ENCODE results near the gene TOMM40L. TPM values are rescaled to one million over a fixed set of nuclear protein-coding genes. Genes with fewer than 3 reads are reported as not detected.

The TOMM40L gene
- total RNA-seq, 3 donors from 2014 or later, result 6.9 to 9.4 (median 8.2) TPM

DNA sequence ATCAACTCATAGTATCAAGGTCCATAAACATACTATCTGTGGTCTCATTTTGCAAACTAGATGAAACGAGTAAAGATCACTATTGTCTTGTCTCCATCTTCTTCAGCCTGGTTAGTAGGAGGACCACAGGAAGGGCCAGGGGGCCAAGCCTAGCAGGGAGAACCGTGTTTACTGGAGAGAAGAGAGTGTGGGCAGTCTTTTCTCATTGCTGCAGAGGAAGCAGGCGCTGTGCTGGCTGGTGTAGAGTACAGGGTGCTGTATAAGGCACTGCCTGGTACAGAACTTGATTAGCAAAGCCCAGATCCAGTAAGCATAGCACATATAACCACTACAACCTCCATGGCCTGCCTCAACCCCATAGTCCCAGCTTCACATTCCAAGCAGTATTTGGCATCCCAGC, 38.5 kb upstream of the TOMM40L start:
- H3K4me3 ChIP-seq, result no peak overlapping the region
- intact Hi-C loops (cut with DNase I; ENCODE audit: low total_unique reads), result no loop called here
- no peaks in the 10 kb centered on the region for H3K27me3 ChIP-seq
- TF ChIP-seq, protein P1, sequence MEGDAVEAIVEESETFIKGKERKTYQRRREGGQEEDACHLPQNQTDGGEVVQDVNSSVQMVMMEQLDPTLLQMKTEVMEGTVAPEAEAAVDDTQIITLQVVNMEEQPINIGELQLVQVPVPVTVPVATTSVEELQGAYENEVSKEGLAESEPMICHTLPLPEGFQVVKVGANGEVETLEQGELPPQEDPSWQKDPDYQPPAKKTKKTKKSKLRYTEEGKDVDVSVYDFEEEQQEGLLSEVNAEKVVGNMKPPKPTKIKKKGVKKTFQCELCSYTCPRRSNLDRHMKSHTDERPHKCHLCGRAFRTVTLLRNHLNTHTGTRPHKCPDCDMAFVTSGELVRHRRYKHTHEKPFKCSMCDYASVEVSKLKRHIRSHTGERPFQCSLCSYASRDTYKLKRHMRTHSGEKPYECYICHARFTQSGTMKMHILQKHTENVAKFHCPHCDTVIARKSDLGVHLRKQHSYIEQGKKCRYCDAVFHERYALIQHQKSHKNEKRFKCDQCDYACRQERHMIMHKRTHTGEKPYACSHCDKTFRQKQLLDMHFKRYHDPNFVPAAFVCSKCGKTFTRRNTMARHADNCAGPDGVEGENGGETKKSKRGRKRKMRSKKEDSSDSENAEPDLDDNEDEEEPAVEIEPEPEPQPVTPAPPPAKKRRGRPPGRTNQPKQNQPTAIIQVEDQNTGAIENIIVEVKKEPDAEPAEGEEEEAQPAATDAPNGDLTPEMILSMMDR (IDR thresholded peaks at IDR 0.05), result no peak
- TF ChIP-seq POLR2AphosphoS5 (IDR thresholded peaks at IDR 0.05), result no peak
- no peak for TF ChIP-seq POLR2A (IDR thresholded peaks at IDR 0.05)
- DNase-seq (ENCODE audit: low spot score in 2 of 2), result no peak
- no peaks in the 10 kb centered on the region for H3K9me3 ChIP-seq
- peak overlapping the region; percentile 64 to 78 for H3K27ac ChIP-seq
- H3K4me1 ChIP-seq, result no peaks in the 10 kb centered on the region
- H3K36me3 ChIP-seq, result no peaks in the 10 kb centered on the region

DNA sequence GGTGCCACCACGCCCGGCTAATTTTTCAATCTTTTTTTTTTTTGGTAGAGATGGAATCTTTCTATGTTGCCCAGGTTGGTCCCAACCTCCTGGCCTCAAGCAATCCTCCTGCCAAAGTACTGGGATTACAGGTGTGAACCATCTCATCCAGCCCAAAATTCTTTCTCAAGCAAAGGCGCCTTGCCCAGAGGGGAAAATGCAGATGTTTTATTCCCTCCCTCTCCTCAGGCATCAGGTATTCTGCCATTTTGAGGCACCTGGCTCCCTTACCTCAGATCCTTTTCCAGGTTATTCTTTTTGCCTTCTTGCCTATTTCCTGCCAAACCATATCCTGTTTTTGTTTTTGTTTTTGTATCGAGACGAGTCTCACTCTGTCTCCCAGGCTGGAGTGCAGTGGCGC, 37.5 kb upstream of the TOMM40L start:
- Histone ChIP-seq H3K4me3 (no peak overlapping the region), H3K9me3 (no peaks in the 10 kb centered on the region), H3K36me3 (no peaks in the 10 kb centered on the region), H3K4me1 (peaks cover 0 to under 1% of the 10 kb centered on the region in 2 donors), H3K27me3 (no peaks in the 10 kb centered on the region), H3K27ac (peak overlapping the region; percentile 13 to 54)
- TF ChIP-seq, protein P1 (IDR thresholded peaks at IDR 0.05), result no peak
- TF ChIP-seq POLR2AphosphoS5 (IDR thresholded peaks at IDR 0.05) (no peak), POLR2A (IDR thresholded peaks at IDR 0.05) (no peak)
- intact Hi-C loops (cut with DNase I; ENCODE audit: low total_unique reads), result no loop called here
- no peak for DNase-seq (ENCODE audit: low spot score in 2 of 2)

DNA sequence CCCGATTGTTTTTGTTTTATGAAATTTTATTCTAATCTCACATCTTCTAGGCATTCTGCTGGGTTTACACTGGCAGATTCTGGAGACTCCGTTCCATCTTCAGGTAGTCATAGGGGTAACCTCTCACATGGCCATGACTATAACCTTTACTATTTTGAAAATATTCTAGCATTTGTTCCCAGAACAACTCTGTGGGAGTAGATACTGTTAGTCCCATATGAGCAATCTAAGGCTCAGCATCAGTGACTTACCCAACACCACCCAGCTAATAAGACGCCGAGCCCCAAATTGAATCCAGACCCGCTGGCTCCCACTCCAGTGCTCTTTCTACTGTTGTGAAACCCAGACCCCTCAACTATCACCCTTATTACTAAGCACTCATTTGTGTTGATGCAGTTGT, 36.8 kb upstream of the TOMM40L start:
- Histone ChIP-seq H3K4me3 (no peak overlapping the region), H3K27me3 (no peaks in the 10 kb centered on the region), H3K27ac (peak overlapping the region; percentile 46 to 73), H3K36me3 (no peaks in the 10 kb centered on the region), H3K9me3 (no peaks in the 10 kb centered on the region), H3K4me1 (peaks cover 0 to 2% of the 10 kb centered on the region in 2 donors)
- intact Hi-C loops (cut with DNase I; ENCODE audit: low total_unique reads), result no loop called here
- DNase-seq (ENCODE audit: low spot score in 2 of 2), result no peak
- TF ChIP-seq, protein P1 (IDR thresholded peaks at IDR 0.05), result no peak
- peak in 1 of 3 donors; percentile 64 for TF ChIP-seq POLR2AphosphoS5 (IDR thresholded peaks at IDR 0.05)

DNA sequence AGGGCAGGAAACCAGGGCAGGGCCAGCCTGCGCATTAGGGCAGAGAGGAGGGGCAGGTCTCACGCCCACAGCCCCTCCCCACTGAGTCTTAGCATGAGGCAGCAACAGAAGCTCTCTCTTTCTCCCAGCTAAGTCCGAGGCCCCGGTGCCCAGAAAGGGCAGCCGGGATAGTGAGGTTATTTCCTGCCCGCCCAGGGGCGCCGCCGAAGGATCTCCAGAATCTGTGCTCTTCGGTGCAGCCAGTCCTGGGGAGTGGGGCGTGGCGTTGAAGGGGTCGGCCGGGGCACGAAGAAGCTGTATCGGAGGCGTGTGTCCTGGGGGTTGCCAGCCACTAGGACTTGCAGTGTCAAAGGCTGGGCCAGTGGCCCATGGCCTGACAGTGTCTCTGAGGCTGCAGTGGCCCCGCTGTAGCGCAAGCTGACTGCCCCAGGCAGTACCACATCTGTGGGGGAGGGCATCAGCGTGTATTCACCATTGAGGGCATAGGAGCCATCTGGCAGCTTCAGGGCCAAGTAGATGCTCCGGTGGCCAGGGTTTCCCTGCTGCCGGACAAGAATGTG, 34.8 kb upstream of the TOMM40L start:
- Histone ChIP-seq H3K9me3 (no peaks in the 10 kb centered on the region), H3K4me3 (peak overlapping the region in 1 of 3 donors; percentile 44), H3K27ac (peak overlapping the region; percentile 25 to 74), H3K4me1 (peaks cover 0 to 2% of the 10 kb centered on the region in 2 donors), H3K36me3 (no peaks in the 10 kb centered on the region), H3K27me3 (no peaks in the 10 kb centered on the region)
- no peak for DNase-seq (ENCODE audit: low spot score in 2 of 2)
- intact Hi-C loops (cut with DNase I; ENCODE audit: low total_unique reads), result no loop called here
- TF ChIP-seq POLR2AphosphoS5 (IDR thresholded peaks at IDR 0.05) (no peak), POLR2A (IDR thresholded peaks at IDR 0.05) (no peak)
- TF ChIP-seq, protein P1 (IDR thresholded peaks at IDR 0.05), result no peak

DNA sequence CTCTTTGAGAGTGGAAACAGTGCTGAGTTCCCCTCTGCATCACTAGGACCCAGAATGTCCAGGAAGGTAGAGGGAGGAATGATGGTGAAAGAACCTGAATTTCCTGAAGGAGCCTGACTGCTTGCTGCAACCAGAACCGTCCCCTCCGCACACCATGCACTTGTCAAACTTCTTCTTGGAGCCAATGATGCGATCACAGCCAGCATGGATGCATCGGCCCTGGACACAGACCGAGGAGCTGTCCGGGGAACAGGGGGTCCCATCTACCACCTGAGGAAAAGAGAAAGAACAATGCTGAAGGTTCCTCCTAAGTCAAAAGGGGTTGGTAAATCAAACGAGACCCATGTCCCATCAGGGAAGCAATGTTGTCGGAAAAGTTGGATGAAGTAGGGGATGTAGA, 33.9 kb upstream of the TOMM40L start:
- peak overlapping the region in 1 of 3 donors; percentile 44 for H3K4me3 ChIP-seq
- no peaks in the 10 kb centered on the region for H3K9me3 ChIP-seq
- no peak for DNase-seq (ENCODE audit: low spot score in 2 of 2)
- peaks cover 0 to 2% of the 10 kb centered on the region in 2 donors for H3K4me1 ChIP-seq
- peak overlapping the region in 1 of 2 donors; percentile 74 for H3K27ac ChIP-seq
- no peaks in the 10 kb centered on the region for H3K27me3 ChIP-seq
- TF ChIP-seq, protein P1 (IDR thresholded peaks at IDR 0.05), result no peak
- TF ChIP-seq POLR2A (IDR thresholded peaks at IDR 0.05) (no peak), POLR2AphosphoS5 (IDR thresholded peaks at IDR 0.05) (no peak)
- intact Hi-C loops (cut with DNase I; ENCODE audit: low total_unique reads), result no loop called here
- no peaks in the 10 kb centered on the region for H3K36me3 ChIP-seq

Measured in breast epithelium (tissue), 4 donors.